ENCODE data around the gene CAPN13.

DNA sequence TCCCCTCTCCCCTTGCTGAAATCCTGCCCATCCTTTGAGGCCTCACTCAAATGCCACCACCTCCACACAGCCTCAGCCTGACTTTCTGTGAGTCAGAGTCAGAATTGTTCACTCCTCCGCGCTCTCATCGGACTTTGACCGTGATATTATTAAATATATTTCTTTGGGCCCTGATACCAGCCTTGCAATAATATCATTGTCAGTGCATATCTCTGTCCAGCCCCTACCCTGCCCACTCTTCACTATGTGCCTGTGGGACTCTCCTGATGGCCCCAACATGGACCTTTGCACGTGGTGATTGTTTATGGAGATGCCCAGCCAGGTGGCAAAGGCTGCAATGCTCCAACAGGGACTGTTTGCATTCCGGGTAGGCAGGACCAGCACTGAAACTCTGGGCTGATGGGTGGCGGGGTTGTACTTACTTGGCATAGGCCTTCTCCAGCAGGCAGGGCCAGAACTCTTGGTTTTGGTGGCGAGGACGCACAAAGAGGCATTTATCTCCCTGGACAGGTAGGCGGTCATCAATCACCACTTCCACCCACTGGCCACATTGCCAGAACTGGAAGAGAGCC, 37.3 kb downstream of the CAPN13 start:
- TF ChIP-seq FOXM1 (IDR thresholded peaks at IDR 0.05; ENCODE audit: low read depth) (no peak), RAD21 (IDR thresholded peaks at IDR 0.05; ENCODE audit: low read length) (no peak), EP300 (IDR thresholded peaks at IDR 0.05; ENCODE audit: borderline replicate concordance in 1 of 2, low read depth in 1 of 2, low read length in 1 of 2) (no peak), NFIC (IDR thresholded peaks at IDR 0.05; ENCODE audit: borderline replicate concordance) (no peak)

Data from SK-N-SH (cell line).